MCF 10A (cell line): Measurements from ENCODE around the gene RHOF. TPM values are rescaled to one million over a fixed set of nuclear protein-coding genes. Genes with fewer than 3 reads are reported as not detected.

Source experiments
- BruUV-seq: library from RNA; stranded (reverse); fragments of 400-500 nt; replicated peaks from 2 replicates; lab custom pipeline; 2021; lab: Mats Ljungman, UMichigan
- CTCF ChIA-PET: fragments of 300-600 bp; sonication (Branson Sonifier 250); formaldehyde crosslinking; extraction: SDS; loops from one replicate; lab custom pipeline; 2021; ENCODE audit warnings: antibody characterized with exemption, inconsistent platforms; lab: Yijun Ruan, JAX
- POLR2A ChIA-PET: fragments of 300-600, 350-650 bp; sonication (Branson Sonifier 250); formaldehyde crosslinking; extraction: SDS; loops from one replicate; lab custom pipeline; 2020; ENCODE audit warnings: antibody characterized with exemption, inconsistent platforms; lab: Yijun Ruan, JAX
- DNase-seq: peaks from one replicate; pipeline ENCODE4 v3.0.0-alpha.2; 2018; ENCODE audit not compliant: unreplicated experiment
- H3K27ac Mint-ChIP-seq: one replicate; pipeline ENCODE4 v1.8.0; 2022; ENCODE audit warnings: mild to moderate bottlenecking, low read depth, mixed read lengths; ENCODE audit not compliant: unreplicated experiment
- H3K27me3 Mint-ChIP-seq: one replicate; pipeline ENCODE4 v1.8.0; 2022; ENCODE audit warnings: mixed read lengths; ENCODE audit not compliant: insufficient read depth, unreplicated experiment
- H3K36me3 Mint-ChIP-seq: one replicate; pipeline ENCODE4 v1.8.0; 2022; ENCODE audit warnings: mild to moderate bottlenecking, moderate library complexity, mixed read lengths; ENCODE audit not compliant: insufficient read depth, unreplicated experiment
- H3K4me1 Mint-ChIP-seq: one replicate; pipeline ENCODE4 v1.8.0; 2022; ENCODE audit warnings: mixed read lengths; ENCODE audit not compliant: insufficient read depth, unreplicated experiment
- H3K4me3 Mint-ChIP-seq: one replicate; pipeline ENCODE4 v1.8.0; 2022; ENCODE audit warnings: mild to moderate bottlenecking, moderate library complexity, mixed read lengths; ENCODE audit not compliant: unreplicated experiment
- H3K9me3 Mint-ChIP-seq: one replicate; pipeline ENCODE4 v1.8.0; 2022; ENCODE audit warnings: mixed read lengths; ENCODE audit not compliant: unreplicated experiment
- CTCF ChIP-seq: fragments of 200-600 bp; IDR thresholded peaks from one replicate; pipeline ENCODE4 v1.8.0; 2022; ENCODE audit warnings: antibody characterized with exemption, mild to moderate bottlenecking; ENCODE audit not compliant: unreplicated experiment
- intact Hi-C: fragments of 100-400 bp; cut with micrococcal nuclease; formaldehyde crosslinking; loops from 2 replicates; pipeline ENCODE4 v1.14.1; 2022
- total RNA-seq: library from RNA; stranded (reverse); gene quantifications from 2 replicates; pipeline ENCODE4 v1.2.3, GENCODE V29; 2022

RHOF gene
- total RNA-seq, 1 experiment from 2014 or later: 9.5 TPM

- no peak for TF ChIP-seq CTCF
- BruUV-seq: no TSS peak
- peak; percentile 75 for DNase-seq
- no peaks in the 10 kb centered on the region for H3K9me3 Mint-ChIP-seq
- H3K27ac Mint-ChIP-seq: no peak overlapping the region
- ChIA-PET CTCF (interaction anchor here (0.5 to 16.6 kb wide), 12 partner anchors 10 to 128 kb away, joined by 3 to 390 read pairs (median 4); partner anchors contain the start of genes PSMD9 and RHOF), POLR2A (interaction anchor here (0.6 to 12.4 kb wide), 7 partner anchors 15 to 230 kb away, joined by 3 to 344 read pairs (median 5); partner anchors contain the start of genes ORAI1, PSMD9, RHOF and SETD1B)
- peaks cover 50% of the 10 kb centered on the region for H3K36me3 Mint-ChIP-seq
- peak overlapping the region; percentile 82 for H3K4me3 Mint-ChIP-seq
- H3K27me3 Mint-ChIP-seq: no peaks in the 10 kb centered on the region
- intact Hi-C loops: loop anchor here (1.0 kb wide), 1 partner anchor 17 kb away; no protein-coding TSS in a partner anchor
- H3K4me1 Mint-ChIP-seq: peaks cover 28% of the 10 kb centered on the region
Measured at GRCh38 chr12:121812320-121812871, 18.9 kb upstream of the RHOF start.

GRCh38 chr12:121811434-121812319 lies 18.2 kb upstream of the RHOF start:
- Mint-ChIP-seq H3K27ac (no peak overlapping the region), H3K9me3 (no peaks in the 10 kb centered on the region), H3K36me3 (peaks cover 47% of the 10 kb centered on the region), H3K4me3 (peak overlapping the region; percentile 82), H3K27me3 (no peaks in the 10 kb centered on the region), H3K4me1 (peaks cover 28% of the 10 kb centered on the region)
- peak; percentile 99 for TF ChIP-seq CTCF
- BruUV-seq: no TSS peak
- CTCF ChIA-PET: interaction anchor here (0.5 to 16.6 kb wide), 25 partner anchors 10 to 1831 kb away, joined by 3 to 390 read pairs (median 4); partner anchors contain the start of genes PSMD9 and RHOF
- POLR2A ChIA-PET: interaction anchor here (0.6 to 12.4 kb wide), 7 partner anchors 15 to 231 kb away, joined by 3 to 344 read pairs (median 5); partner anchors contain the start of genes ORAI1, PSMD9, RHOF and SETD1B
- intact Hi-C loops: loop anchor here (1.0 kb wide), 1 partner anchor 16 kb away; no protein-coding TSS in a partner anchor
- peak; percentile 61 for DNase-seq

GRCh38 chr12:121810833-121811433 lies 17.4 kb upstream of the RHOF start:
- peak overlapping the region; percentile 82 for H3K4me3 Mint-ChIP-seq
- ChIA-PET POLR2A (interaction anchor here (1.3 to 12.4 kb wide), 4 partner anchors 14 to 98 kb away, joined by 3 to 344 read pairs (median 15); partner anchors contain the start of genes PSMD9, RHOF, SETD1B and TMEM120B), CTCF (interaction anchor here (0.5 to 16.6 kb wide), 23 partner anchors 9 to 1832 kb away, joined by 3 to 390 read pairs (median 4); partner anchors contain the start of genes PSMD9 and RHOF)

More at GRCh38 chr12:121810833-121811433, 17.4 kb upstream of the RHOF start:
- TF ChIP-seq CTCF: no peak
- intact Hi-C loops: no loop called here
- BruUV-seq: no TSS peak
- Mint-ChIP-seq H3K9me3 (no peaks in the 10 kb centered on the region), H3K36me3 (peaks cover 45% of the 10 kb centered on the region), H3K4me1 (peaks cover 28% of the 10 kb centered on the region), H3K27ac (no peak overlapping the region), H3K27me3 (no peaks in the 10 kb centered on the region)
- no peak for DNase-seq
